Measurements from ENCODE around the gene TMEM45B.
"Not testable (repeated sequence)": the region's sequence is repeated elsewhere in the genome, so short reads cannot be mapped to it uniquely, and the experiment has no call there.

TMEM45B gene

DNA sequence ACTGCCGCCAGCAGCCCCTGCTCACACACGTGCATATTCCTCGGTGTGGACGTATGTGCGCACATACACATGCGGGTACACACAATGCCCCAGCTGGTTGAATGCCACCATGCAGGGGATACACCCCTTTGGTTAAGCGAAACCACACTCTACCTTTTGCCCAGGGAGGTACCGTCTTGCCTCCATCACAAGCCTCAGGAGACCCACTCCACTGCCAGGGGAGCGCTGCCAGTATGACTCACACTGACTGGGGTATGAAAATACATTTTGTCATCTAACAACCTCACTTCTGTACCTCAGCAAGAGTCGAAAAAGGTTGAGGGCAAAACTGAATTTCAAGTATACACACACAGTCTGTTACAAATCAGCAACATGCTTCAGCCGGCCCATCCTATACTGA is 39.4 kb downstream of the TMEM45B start:
- H3K4me3 ChIP-seq (replicated peaks; ENCODE audit: low read depth, low read length): no peak overlapping the region
- DNase-seq (ENCODE audit: extremely low read depth, low read depth): no peak
- TF ChIP-seq, protein P1, sequence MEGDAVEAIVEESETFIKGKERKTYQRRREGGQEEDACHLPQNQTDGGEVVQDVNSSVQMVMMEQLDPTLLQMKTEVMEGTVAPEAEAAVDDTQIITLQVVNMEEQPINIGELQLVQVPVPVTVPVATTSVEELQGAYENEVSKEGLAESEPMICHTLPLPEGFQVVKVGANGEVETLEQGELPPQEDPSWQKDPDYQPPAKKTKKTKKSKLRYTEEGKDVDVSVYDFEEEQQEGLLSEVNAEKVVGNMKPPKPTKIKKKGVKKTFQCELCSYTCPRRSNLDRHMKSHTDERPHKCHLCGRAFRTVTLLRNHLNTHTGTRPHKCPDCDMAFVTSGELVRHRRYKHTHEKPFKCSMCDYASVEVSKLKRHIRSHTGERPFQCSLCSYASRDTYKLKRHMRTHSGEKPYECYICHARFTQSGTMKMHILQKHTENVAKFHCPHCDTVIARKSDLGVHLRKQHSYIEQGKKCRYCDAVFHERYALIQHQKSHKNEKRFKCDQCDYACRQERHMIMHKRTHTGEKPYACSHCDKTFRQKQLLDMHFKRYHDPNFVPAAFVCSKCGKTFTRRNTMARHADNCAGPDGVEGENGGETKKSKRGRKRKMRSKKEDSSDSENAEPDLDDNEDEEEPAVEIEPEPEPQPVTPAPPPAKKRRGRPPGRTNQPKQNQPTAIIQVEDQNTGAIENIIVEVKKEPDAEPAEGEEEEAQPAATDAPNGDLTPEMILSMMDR (IDR thresholded peaks at IDR 0.05; ENCODE audit: low read depth, low read length, missing control alignments): no peak

DNA sequence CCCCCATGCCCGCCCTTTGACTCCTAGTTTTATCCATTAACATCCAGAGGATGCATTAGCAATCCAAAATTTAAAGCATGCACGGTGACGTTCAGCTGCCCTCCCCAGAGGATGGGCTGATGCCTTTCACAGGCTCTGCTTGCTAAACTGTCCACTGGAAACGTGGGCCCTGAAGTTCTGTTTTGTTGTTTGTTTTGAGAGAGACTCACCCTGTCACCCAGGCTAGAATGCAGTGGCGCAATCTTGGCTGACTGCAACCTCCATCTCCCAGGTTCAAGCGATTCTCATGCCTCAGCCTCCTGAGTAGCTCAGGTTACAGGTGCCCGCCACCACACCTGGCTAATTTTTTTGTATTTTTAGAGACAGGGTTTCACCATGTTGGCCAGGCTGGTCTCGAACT is 40.4 kb downstream of the TMEM45B start:
- no peak overlapping the region for H3K4me3 ChIP-seq (replicated peaks; ENCODE audit: low read depth, low read length)
- DNase-seq (ENCODE audit: extremely low read depth, low read depth): no peak
- TF ChIP-seq, protein P1 (IDR thresholded peaks at IDR 0.05; ENCODE audit: low read depth, low read length, missing control alignments): no peak

DNA sequence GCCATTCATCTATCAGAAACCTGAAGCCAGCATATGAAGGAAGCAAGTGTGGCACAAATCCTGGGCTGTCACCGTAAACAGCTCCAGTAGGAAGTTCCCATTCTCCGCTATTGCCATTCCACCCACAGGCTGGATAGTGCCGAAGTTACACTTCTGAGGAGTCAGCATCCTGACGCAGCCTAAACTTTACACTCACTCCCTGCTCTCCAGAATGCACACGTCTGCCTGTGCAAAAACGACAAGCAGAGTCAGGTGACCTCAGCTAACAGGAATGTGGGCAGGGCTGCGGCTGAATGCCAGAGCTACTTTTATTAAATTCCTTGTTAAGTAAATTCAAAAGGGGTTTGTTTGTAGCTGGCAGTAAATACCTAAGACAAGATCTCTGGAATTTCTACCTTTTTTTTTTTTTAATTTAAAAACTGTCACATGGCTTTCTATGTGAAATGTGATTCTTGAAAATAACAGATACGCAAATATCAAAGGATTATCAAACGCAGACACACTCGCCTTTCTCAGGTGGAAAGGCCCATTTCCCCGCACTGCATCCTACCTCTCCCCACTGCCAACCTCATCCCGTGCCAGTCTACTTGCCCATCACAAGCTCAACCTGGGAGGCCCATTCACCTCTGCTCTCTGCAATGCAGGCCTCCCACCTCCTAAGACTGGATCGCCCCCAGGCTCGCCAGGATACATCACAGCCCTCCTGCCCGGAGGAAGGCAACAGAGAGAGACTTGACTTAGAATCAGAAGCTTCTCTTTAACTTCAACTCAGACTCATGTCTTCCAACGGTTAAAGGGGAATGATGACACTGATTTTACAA is 46.3 kb downstream of the TMEM45B start:
- TF ChIP-seq, protein P1 (IDR thresholded peaks at IDR 0.05; ENCODE audit: low read depth, low read length, missing control alignments): no peak
- DNase-seq (ENCODE audit: extremely low read depth, low read depth): peak; percentile 92
- H3K4me3 ChIP-seq (replicated peaks; ENCODE audit: low read depth, low read length): no peak overlapping the region

DNA sequence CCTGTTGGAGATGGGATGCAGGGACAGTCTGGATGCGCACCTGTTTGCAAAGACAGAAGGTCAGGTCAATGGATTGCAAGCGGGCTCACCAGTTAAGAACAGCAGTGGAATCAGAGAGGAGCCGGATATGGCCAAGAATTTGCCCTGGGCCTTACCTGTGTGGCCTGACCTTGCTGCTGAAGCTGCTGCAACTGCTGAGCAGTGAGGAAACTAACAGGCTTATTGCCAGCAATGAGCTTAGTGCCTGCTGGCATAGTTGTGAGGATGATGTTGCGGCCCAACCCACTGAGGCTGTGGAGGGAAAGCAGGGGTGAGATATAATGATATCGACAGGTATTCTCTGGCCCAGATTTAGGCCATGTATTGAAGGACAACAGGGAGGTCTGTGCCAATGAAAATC is 49.2 kb downstream of the TMEM45B start:
- TF ChIP-seq, protein P1 (IDR thresholded peaks at IDR 0.05; ENCODE audit: low read depth, low read length, missing control alignments): no peak
- no peak overlapping the region for H3K4me3 ChIP-seq (replicated peaks; ENCODE audit: low read depth, low read length)

DNA sequence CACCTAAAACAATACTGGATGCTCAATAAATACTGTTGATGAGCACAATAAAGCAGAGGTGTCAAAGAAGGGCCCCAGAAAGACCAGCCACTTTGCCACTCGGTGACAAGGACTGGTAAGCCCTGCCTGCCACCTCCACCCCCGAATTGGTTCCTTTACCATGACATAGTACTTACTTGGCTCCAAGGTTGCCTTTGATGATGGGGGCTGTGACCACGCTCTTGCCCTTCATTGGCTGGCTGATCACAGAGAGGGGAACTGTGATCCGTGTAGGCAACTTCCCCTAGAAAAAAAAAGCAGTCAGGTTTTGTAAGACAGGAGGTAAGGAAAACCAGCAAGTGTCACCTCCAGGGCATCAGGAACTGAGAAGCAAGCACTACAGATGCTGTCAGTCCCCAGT is 50.1 kb downstream of the TMEM45B start:
- DNase-seq (ENCODE audit: extremely low read depth, low read depth): no peak
- TF ChIP-seq, protein P1 (IDR thresholded peaks at IDR 0.05; ENCODE audit: low read depth, low read length, missing control alignments): no peak
- H3K4me3 ChIP-seq (replicated peaks; ENCODE audit: low read depth, low read length): no peak overlapping the region

More for the DNA sequence above, 49.2 kb downstream of the TMEM45B start:
- DNase-seq (ENCODE audit: extremely low read depth, low read depth): no peak

DNA sequence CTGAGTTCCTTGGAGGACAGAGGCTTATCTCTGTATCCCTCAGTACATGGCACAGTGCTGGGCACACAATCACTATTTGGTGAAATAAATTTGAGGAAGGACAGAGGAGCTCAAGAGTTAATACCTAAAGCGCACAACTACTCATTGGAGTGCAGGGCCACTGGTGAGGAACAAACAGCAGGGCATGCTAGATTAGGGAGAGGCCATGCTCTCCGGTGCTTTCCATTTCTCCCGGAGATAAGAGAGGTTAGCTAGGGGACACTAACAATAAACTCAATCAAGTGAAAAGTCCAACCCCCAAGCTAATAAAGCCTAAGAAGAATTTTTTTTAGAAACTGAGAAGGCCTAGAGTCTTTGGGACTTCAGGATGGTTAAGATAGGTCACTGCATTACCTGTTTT is 50.7 kb downstream of the TMEM45B start:
- no peak overlapping the region for H3K4me3 ChIP-seq (replicated peaks; ENCODE audit: low read depth, low read length)
- no peak for DNase-seq (ENCODE audit: extremely low read depth, low read depth)
- TF ChIP-seq, protein P1 (IDR thresholded peaks at IDR 0.05; ENCODE audit: low read depth, low read length, missing control alignments): no peak

DNA sequence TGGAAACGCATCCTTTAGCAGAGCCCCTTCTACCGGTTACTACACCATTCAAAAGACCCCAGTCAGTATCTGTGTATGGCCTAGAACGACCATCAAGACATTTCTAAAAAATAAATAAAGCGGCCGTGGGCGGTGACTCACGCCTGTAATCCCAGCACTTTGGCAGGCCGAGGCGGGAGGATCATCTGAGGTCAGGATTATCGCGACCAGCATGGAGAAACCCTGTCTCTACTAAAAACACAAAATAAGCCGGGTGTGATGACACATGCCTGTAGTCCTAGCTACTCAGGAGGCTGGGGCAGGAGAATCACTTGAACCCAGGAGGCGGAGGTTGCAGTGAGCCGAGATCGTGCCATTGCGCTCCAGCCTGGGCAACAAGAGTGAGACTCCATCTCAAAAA is 53.0 kb downstream of the TMEM45B start:
- not testable (repeated sequence) for DNase-seq (ENCODE audit: extremely low read depth, low read depth); H3K4me3 ChIP-seq (replicated peaks; ENCODE audit: low read depth, low read length)

Measured in HFF-Myc (cell line).